Trophoblast cell (in vitro differentiated cells and primary cell): ENCODE results near the gene GPT2.

Experiments
- DNase-seq, 2 donors: peaks; one replicate each; pipeline ENCODE4 v3.0.0-alpha.2; 2016
- H2AFZ ChIP-seq: 2 replicates; pipeline ENCODE4 v1.6.1; 2013; ENCODE audit warnings: low read length, moderate library complexity, mild to moderate bottlenecking; ENCODE audit not compliant: insufficient read depth, poor library complexity
- H2AK5ac ChIP-seq: 2 replicates; pipeline ENCODE4 v1.6.1; 2013; ENCODE audit warnings: mild to moderate bottlenecking, low read length
- H2BK120ac ChIP-seq: 2 replicates; pipeline ENCODE4 v1.6.1; 2013; ENCODE audit warnings: low read length, mild to moderate bottlenecking, moderate library complexity; ENCODE audit not compliant: insufficient read depth, poor library complexity
- H2BK12ac ChIP-seq: 2 replicates; pipeline ENCODE4 v1.6.1; 2013; ENCODE audit warnings: mild to moderate bottlenecking, low read length, moderate library complexity
- H2BK5ac ChIP-seq: 2 replicates; pipeline ENCODE4 v1.6.1; 2013; ENCODE audit warnings: low read length, low read depth, moderate library complexity, mild to moderate bottlenecking; ENCODE audit not compliant: poor library complexity
- H3K14ac ChIP-seq: 2 replicates; pipeline ENCODE4 v1.6.1; 2013; ENCODE audit warnings: mild to moderate bottlenecking, low read length
- H3K18ac ChIP-seq: 2 replicates; pipeline ENCODE4 v1.6.1; 2013; ENCODE audit warnings: mild to moderate bottlenecking, low read length
- H3K23ac ChIP-seq: 2 replicates; pipeline ENCODE4 v1.6.1; 2013; ENCODE audit warnings: low read length
- H3K27ac ChIP-seq: 2 replicates; pipeline ENCODE4 v1.5.1; 2013; ENCODE audit warnings: low read depth, mild to moderate bottlenecking, inconsistent platforms, low read length, moderate library complexity
- H3K27me3 ChIP-seq: 2 replicates; pipeline ENCODE4 v1.6.1; 2013; ENCODE audit warnings: inconsistent platforms, mild to moderate bottlenecking, low read length, moderate library complexity; ENCODE audit not compliant: insufficient read depth
- H3K36me3 ChIP-seq, 2 experiments: 1 replicate in 1 of 2; 2 replicates in 1 of 2; pipeline ENCODE4 v1.6.1; 2013; ENCODE audit warnings: low read length in 2 of 2, mild to moderate bottlenecking in 2 of 2, moderate library complexity in 1 of 2; ENCODE audit not compliant: insufficient read depth in 2 of 2, control insufficient read depth in 1 of 2
- H3K4ac ChIP-seq: 2 replicates; pipeline ENCODE4 v1.6.1; 2013; ENCODE audit warnings: low read depth, mild to moderate bottlenecking, low read length, moderate library complexity
- H3K4me1 ChIP-seq, 2 experiments: 1 replicate in 1 of 2; 2 replicates in 1 of 2; pipeline ENCODE4 v1.6.1; 2013; ENCODE audit warnings: low read length in 2 of 2, mild to moderate bottlenecking in 2 of 2, moderate library complexity in 1 of 2; ENCODE audit not compliant: insufficient read depth in 2 of 2, control insufficient read depth in 1 of 2
- H3K4me2 ChIP-seq: 2 replicates; pipeline ENCODE4 v1.6.1; 2013; ENCODE audit warnings: inconsistent platforms, mild to moderate bottlenecking, low read length, moderate library complexity
- H3K4me3 ChIP-seq: 2 replicates; pipeline ENCODE4 v1.5.1; 2013; ENCODE audit warnings: mild to moderate bottlenecking, low read depth, low read length, inconsistent platforms
- H3K79me1 ChIP-seq: one replicate; pipeline ENCODE4 v1.6.1; 2013; ENCODE audit warnings: low read length
- H3K79me2 ChIP-seq: 2 replicates; pipeline ENCODE4 v1.6.1; 2013; ENCODE audit warnings: low read length, mild to moderate bottlenecking; ENCODE audit not compliant: control insufficient read depth, insufficient read depth, poor library complexity
- H3K9ac ChIP-seq: 2 replicates; pipeline ENCODE4 v1.6.1; 2013; ENCODE audit warnings: mild to moderate bottlenecking, low read length
- H3K9me3 ChIP-seq: 2 replicates; pipeline ENCODE4 v1.6.1; 2013; ENCODE audit warnings: low read depth, mild to moderate bottlenecking, control low read depth, inconsistent platforms, low read length; ENCODE audit not compliant: insufficient read depth
- H4K12ac ChIP-seq: 2 replicates; pipeline ENCODE4 v1.6.1; 2013; ENCODE audit warnings: low read depth, mild to moderate bottlenecking, low read length, moderate library complexity
- H4K8ac ChIP-seq: 2 replicates; pipeline ENCODE4 v1.6.1; 2013; ENCODE audit warnings: low read depth, mild to moderate bottlenecking, low read length, moderate library complexity
- H4K91ac ChIP-seq: one replicate; pipeline ENCODE4 v1.6.1; 2013; ENCODE audit warnings: low read depth, mild to moderate bottlenecking, low read length, moderate library complexity
- WGBS: extraction: QIAGEN DNeasy Blood & Tissue Kit; methylation state at CpG from one replicate; pipeline ENCODE4 v1.1.7; 2013; ENCODE audit warnings: missing lambda C conversion rate; ENCODE audit not compliant: insufficient read length, insufficient coverage; ENCODE audit errors: extremely low coverage; 5-methylcytosine and 5-hydroxymethylcytosine counted together

The GPT2 gene

DNA sequence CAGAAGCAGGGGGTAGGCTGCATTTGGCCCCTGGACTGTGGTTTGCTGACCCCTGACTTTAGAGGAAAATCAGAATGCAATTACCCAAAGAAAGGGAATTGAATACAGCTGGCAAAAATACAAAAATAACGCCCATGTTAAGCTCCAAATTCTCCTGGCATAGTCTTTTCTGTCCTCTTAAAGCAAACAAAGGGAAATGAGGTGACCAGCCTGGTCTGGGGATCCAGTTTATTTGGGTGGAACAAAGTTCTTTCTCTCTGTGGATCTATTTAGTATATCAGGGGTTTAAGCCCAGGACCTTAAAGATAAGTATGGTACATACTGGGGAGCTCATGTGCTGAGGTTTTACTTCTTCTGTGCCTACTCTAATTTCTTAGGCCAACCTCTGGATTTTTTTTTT lies 65.8 kb downstream of the GPT2 start:
- Histone ChIP-seq H4K12ac (no peak overlapping the region), H4K91ac (no peak overlapping the region)
- WGBS = no CpG with 5 or more reads among the region's 1 CpG

DNA sequence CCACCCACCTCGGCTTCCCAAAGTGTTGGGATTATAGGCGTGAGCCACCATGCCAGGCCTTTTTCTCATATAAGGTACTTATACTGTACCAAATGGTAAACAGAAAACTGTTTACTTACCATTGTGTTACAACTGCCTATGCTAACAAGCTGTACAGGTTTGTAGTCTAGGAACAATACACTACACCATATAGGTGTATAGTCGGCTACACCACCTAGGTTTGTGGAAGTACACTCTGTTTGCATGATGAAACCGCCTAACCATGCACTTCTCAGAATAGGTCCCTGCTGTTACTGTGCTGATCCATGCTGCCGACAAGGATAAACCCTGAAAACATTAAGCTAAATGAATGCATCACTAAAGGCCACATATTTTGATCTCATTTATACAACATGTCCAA lies 70.4 kb downstream of the GPT2 start:
- Histone ChIP-seq H3K79me2 (no peaks in the 10 kb centered on the region), H3K4me3 (no peak overlapping the region), H4K8ac (no peak overlapping the region), H3K27ac (no peak overlapping the region), H4K12ac (no peak overlapping the region), H3K9ac (no peak overlapping the region), H2BK5ac (no peak overlapping the region), H2BK12ac (no peak overlapping the region), H2AK5ac (no peak overlapping the region), H3K27me3 (no peaks in the 10 kb centered on the region), H3K36me3 (peaks cover 18 to 29% of the 10 kb centered on the region in 2 experiments), H3K4me1 (no peaks in the 10 kb centered on the region), H3K4ac (no peak overlapping the region), H3K18ac (no peak overlapping the region), H3K23ac (no peak overlapping the region), H2AFZ (no peak overlapping the region), H3K14ac (no peak overlapping the region), H4K91ac (no peak overlapping the region), H2BK120ac (no peak overlapping the region), H3K4me2 (no peak overlapping the region), H3K9me3 (no peaks in the 10 kb centered on the region), H3K79me1 (no peaks in the 10 kb centered on the region)
- DNase-seq = no peak
- WGBS = no CpG with 5 or more reads among the region's 5 CpGs

More for the DNA sequence above, 65.8 kb downstream of the GPT2 start:
- Histone ChIP-seq H4K8ac (no peak overlapping the region), H2BK120ac (no peak overlapping the region), H2AK5ac (no peak overlapping the region), H3K4me2 (no peak overlapping the region), H3K9ac (no peak overlapping the region), H2AFZ (no peak overlapping the region), H3K4ac (no peak overlapping the region), H3K14ac (no peak overlapping the region), H3K23ac (no peak overlapping the region), H3K9me3 (no peaks in the 10 kb centered on the region), H2BK5ac (no peak overlapping the region), H3K27me3 (no peaks in the 10 kb centered on the region), H3K4me1 (no peaks in the 10 kb centered on the region), H3K79me1 (no peaks in the 10 kb centered on the region), H3K18ac (no peak overlapping the region), H3K4me3 (no peak overlapping the region), H3K79me2 (no peaks in the 10 kb centered on the region), H3K36me3 (peaks cover 0 to 5% of the 10 kb centered on the region in 2 experiments), H3K27ac (no peak overlapping the region), H2BK12ac (no peak overlapping the region)
- DNase-seq = no peak

GRCh38 chr16:46961373-46962353 lies 77.5 kb downstream of the GPT2 start:
- Histone ChIP-seq H4K91ac (no peak overlapping the region), H3K79me1 (no peaks in the 10 kb centered on the region), H3K4ac (no peak overlapping the region), H2BK5ac (no peak overlapping the region), H3K23ac (no peak overlapping the region), H3K4me3 (no peak overlapping the region), H3K4me2 (no peak overlapping the region), H3K36me3 (peaks cover 39 to 58% of the 10 kb centered on the region in 2 experiments), H3K14ac (no peak overlapping the region), H2AK5ac (no peak overlapping the region), H3K27ac (no peak overlapping the region), H3K4me1 (no peaks in the 10 kb centered on the region), H2AFZ (no peak overlapping the region), H2BK120ac (no peak overlapping the region), H4K8ac (no peak overlapping the region), H3K9ac (no peak overlapping the region), H3K27me3 (no peaks in the 10 kb centered on the region), H3K79me2 (no peaks in the 10 kb centered on the region), H3K18ac (no peak overlapping the region), H4K12ac (no peak overlapping the region), H3K9me3 (no peaks in the 10 kb centered on the region), H2BK12ac (no peak overlapping the region)
- DNase-seq = no peak
- WGBS = no CpG with 5 or more reads among the region's 9 CpGs

GRCh38 chr16:46962629-46963028 lies 78.5 kb downstream of the GPT2 start:
- no peak overlapping the region for H2BK120ac ChIP-seq
- H2BK12ac ChIP-seq = no peak overlapping the region
- no peak overlapping the region for H4K8ac ChIP-seq
- H3K9ac ChIP-seq = no peak overlapping the region
- H2AK5ac ChIP-seq = no peak overlapping the region
- H3K79me2 ChIP-seq = no peaks in the 10 kb centered on the region
- no peak overlapping the region for H4K12ac ChIP-seq
- H3K9me3 ChIP-seq = no peaks in the 10 kb centered on the region
- no peaks in the 10 kb centered on the region for H3K4me1 ChIP-seq
- no peak overlapping the region for H3K18ac ChIP-seq
- no peak overlapping the region for H3K14ac ChIP-seq
- H2BK5ac ChIP-seq = no peak overlapping the region
- no peak overlapping the region for H3K4me2 ChIP-seq
- H3K79me1 ChIP-seq = no peaks in the 10 kb centered on the region
- DNase-seq = no peak
- no CpG with 5 or more reads among the region's 3 CpGs for WGBS
- H2AFZ ChIP-seq = no peak overlapping the region
- no peak overlapping the region for H3K4me3 ChIP-seq
- H3K27me3 ChIP-seq = no peaks in the 10 kb centered on the region
- no peak overlapping the region for H3K4ac ChIP-seq
- H3K23ac ChIP-seq = no peak overlapping the region
- H3K36me3 ChIP-seq = peaks cover 40 to 59% of the 10 kb centered on the region in 2 experiments
- no peak overlapping the region for H3K27ac ChIP-seq
- no peak overlapping the region for H4K91ac ChIP-seq
